ENCODE data around the gene LBHD2.

GRCh38 chr14:103127356-103127755 lies 43.3 kb downstream of the LBHD2 start:
- no peak for TF ChIP-seq CTCF (IDR thresholded peaks at IDR 0.05)
- no peak for TF ChIP-seq EP300 (IDR thresholded peaks at IDR 0.05)
